Erythroblast (primary cell): ENCODE measurements around the gene ZFYVE21.

ENCODE experiments used
- DNase-seq, 2 experiments: peaks; one replicate each; lab custom pipeline; 2025; lab: John Stamatoyannopoulos, UW
- GATA1 ChIP-seq: IDR thresholded peaks from 2 replicates; pipeline ENCODE4 v1.6.1; 2011; ENCODE audit warnings: low read depth, mild to moderate bottlenecking, control low read depth, low read length, moderate library complexity
- POLR2A ChIP-seq: IDR thresholded peaks from 2 replicates; pipeline ENCODE4 v1.6.1; 2011; ENCODE audit warnings: mild to moderate bottlenecking, low read length

The ZFYVE21 gene

GRCh38 chr14:103716091-103716801, 636 bp downstream of the ZFYVE21 start:
- peak; percentile 48 to 64 for DNase-seq

GRCh38 chr14:103716899-103717411, 1.3 kb downstream of the ZFYVE21 start:
- no peak for TF ChIP-seq POLR2A
- no peak for TF ChIP-seq GATA1
- no peak for DNase-seq

More at GRCh38 chr14:103716091-103716801, 636 bp downstream of the ZFYVE21 start:
- no peak for TF ChIP-seq GATA1
- TF ChIP-seq POLR2A: no peak

GRCh38 chr14:103718572-103718971, 3.0 kb downstream of the ZFYVE21 start:
- TF ChIP-seq POLR2A (no peak), GATA1 (no peak)
- no peak for DNase-seq

- no peak for DNase-seq
- TF ChIP-seq POLR2A (no peak), GATA1 (no peak)
Observed at GRCh38 chr14:103719751-103720150, 4.1 kb downstream of the ZFYVE21 start.

GRCh38 chr14:103721334-103722120, 5.9 kb downstream of the ZFYVE21 start:
- no peak for TF ChIP-seq POLR2A
- no peak for TF ChIP-seq GATA1
- DNase-seq: no peak

- DNase-seq: no peak
- TF ChIP-seq GATA1 (no peak), POLR2A (no peak)
Observed at GRCh38 chr14:103723748-103724081, 8.1 kb downstream of the ZFYVE21 start.

- DNase-seq: peak; percentile 95 to 97
- no peak for TF ChIP-seq GATA1
- TF ChIP-seq POLR2A: peak; percentile 36
Observed at GRCh38 chr14:103724116-103724515, 8.5 kb downstream of the ZFYVE21 start.

GRCh38 chr14:103725001-103725682, 9.5 kb downstream of the ZFYVE21 start:
- DNase-seq: no peak
- TF ChIP-seq GATA1 (no peak), POLR2A (no peak)

GRCh38 chr14:103725739-103726395, 10.3 kb downstream of the ZFYVE21 start:
- DNase-seq: no peak
- TF ChIP-seq GATA1 (no peak), POLR2A (no peak)

- DNase-seq: no peak
- TF ChIP-seq POLR2A (no peak), GATA1 (no peak)
Observed at GRCh38 chr14:103726474-103726873, 10.9 kb downstream of the ZFYVE21 start.

- TF ChIP-seq POLR2A (no peak), GATA1 (no peak)
- DNase-seq: peak in 1 of 2 experiments; percentile 28
Observed at GRCh38 chr14:103727313-103727980, 11.8 kb downstream of the ZFYVE21 start.

GRCh38 chr14:103728141-103728540, 12.5 kb downstream of the ZFYVE21 start:
- no peak for DNase-seq
- TF ChIP-seq POLR2A (no peak), GATA1 (no peak)

GRCh38 chr14:103728721-103729120, 13.1 kb downstream of the ZFYVE21 start:
- no peak for TF ChIP-seq GATA1
- TF ChIP-seq POLR2A: no peak
- DNase-seq: no peak
